Peyer's patch (tissue), 4 donors: ENCODE results near the gene TLN1. TPM values are rescaled to one million over a fixed set of nuclear protein-coding genes. Genes with fewer than 3 reads are reported as not detected.

Source experiments
- DNase-seq, 3 donors: peaks; one replicate each; pipeline ENCODE4 v3.0.0-alpha.2; 2017 to 2019
- H3K27ac ChIP-seq, 4 donors: fragments of 200-600 bp; sonication (generic); one replicate each; pipeline ENCODE4 v1.5.1; 2016 to 2019
- H3K27me3 ChIP-seq, 2 donors: fragments of 200-600 bp; sonication (generic); one replicate each; pipeline ENCODE4 v1.5.1; 2019
- H3K36me3 ChIP-seq, 3 donors: fragments of 200-600 bp; sonication (generic); one replicate each; pipeline ENCODE4 v1.5.1; 2016 to 2019
- H3K4me1 ChIP-seq, 4 donors: fragments of 200-600 bp; sonication (generic); one replicate each; pipeline ENCODE4 v1.5.1; 2016 to 2019
- H3K4me3 ChIP-seq, 4 donors: fragments of 200-600 bp; sonication (generic); 1 replicate in 3 of 4; 2 replicates in 1 of 4; pipeline ENCODE4 v1.5.1; 2016 to 2019; ENCODE audit warnings: mild to moderate bottlenecking in 1 of 4
- H3K9me3 ChIP-seq, 4 donors: fragments of 200-600 bp; sonication (generic); one replicate each; pipeline ENCODE4 v1.5.1; 2016 to 2019; ENCODE audit warnings: mild to moderate bottlenecking in 1 of 4
- CTCF ChIP-seq, 6 experiments: fragments of 450-650 bp in 4 of 6; fragments of 200-600 bp in 2 of 6; sonication (generic) in 1 of 6; IDR thresholded peaks; one replicate each; pipeline ENCODE4 v1.5.1; 2017 to 2019; ENCODE audit warnings: antibody characterized with exemption in 6 of 6, mild to moderate bottlenecking in 3 of 6, moderate library complexity in 1 of 6
- POLR2A ChIP-seq, 2 donors: fragments of 450-650 bp; IDR thresholded peaks; one replicate each; pipeline ENCODE4 v1.5.1; 2017; ENCODE audit warnings: antibody characterized with exemption in 2 of 2, mild to moderate bottlenecking in 2 of 2, moderate library complexity in 2 of 2
- total RNA-seq, 4 donors: library from RNA; depleted of rRNA; stranded (reverse); fragments of >200 nt; gene quantifications; one replicate each; pipeline ENCODE4 v1.1.0, GENCODE V29; 2016

Gene TLN1
- total RNA-seq, 4 donors from 2014 or later = 129 to 262 (median 188) TPM

GRCh38 chr9:35734096-35734495 is 2.1 kb upstream of the TLN1 start:
- TF ChIP-seq POLR2A (IDR thresholded peaks at IDR 0.05) (no peak), CTCF (IDR thresholded peaks at IDR 0.05) (no peak)
- Histone ChIP-seq H3K4me3 (no peak overlapping the region), H3K36me3 (peaks cover 0 to 47% (median 0%) of the 10 kb centered on the region in 3 donors)

GRCh38 chr9:35732800-35733541 is 976 bp upstream of the TLN1 start:
- no peaks in the 10 kb centered on the region for H3K27me3 ChIP-seq
- peak overlapping the region; percentile 64 to 92 (median 72) for H3K4me3 ChIP-seq
- peak overlapping the region; percentile 94 to 100 (median 96) for H3K27ac ChIP-seq
- peak in 2 of 3 donors; percentile 47 to 58 for DNase-seq
- peaks cover 6 to 47% (median 19%) of the 10 kb centered on the region in 4 donors for H3K4me1 ChIP-seq
- TF ChIP-seq CTCF (IDR thresholded peaks at IDR 0.05) = peak in 1 of 6 experiments; percentile 8
- no peak for TF ChIP-seq POLR2A (IDR thresholded peaks at IDR 0.05)
- no peaks in the 10 kb centered on the region for H3K9me3 ChIP-seq
- H3K36me3 ChIP-seq = peaks cover 0 to 36% (median 0%) of the 10 kb centered on the region in 3 donors

More at GRCh38 chr9:35734096-35734495, 2.1 kb upstream of the TLN1 start:
- Histone ChIP-seq H3K4me1 (peaks cover 4 to 36% (median 12%) of the 10 kb centered on the region in 4 donors), H3K27me3 (no peaks in the 10 kb centered on the region), H3K27ac (peak overlapping the region in 1 of 4 donors; percentile 100), H3K9me3 (no peaks in the 10 kb centered on the region)
- no peak for DNase-seq

- Histone ChIP-seq H3K27me3 (no peaks in the 10 kb centered on the region), H3K27ac (peak overlapping the region; percentile 94 to 100 (median 96)), H3K9me3 (no peaks in the 10 kb centered on the region), H3K4me1 (peaks cover 9 to 61% (median 28%) of the 10 kb centered on the region in 4 donors), H3K4me3 (peak overlapping the region; percentile 64 to 92 (median 72)), H3K36me3 (peaks cover 0 to 22% (median 0%) of the 10 kb centered on the region in 3 donors)
- TF ChIP-seq CTCF (IDR thresholded peaks at IDR 0.05) = no peak
- TF ChIP-seq POLR2A (IDR thresholded peaks at IDR 0.05) = no peak
- DNase-seq = peak in 1 of 3 donors; percentile 45
Measured at GRCh38 chr9:35731415-35732184, 395 bp downstream of the TLN1 start.

GRCh38 chr9:35730486-35730854 is 1.5 kb downstream of the TLN1 start:
- no peak for DNase-seq
- TF ChIP-seq CTCF (IDR thresholded peaks at IDR 0.05) = no peak
- TF ChIP-seq POLR2A (IDR thresholded peaks at IDR 0.05) = no peak
- H3K9me3 ChIP-seq = no peaks in the 10 kb centered on the region
- H3K4me3 ChIP-seq = peak overlapping the region; percentile 64 to 92 (median 72)
- peak overlapping the region; percentile 94 to 100 (median 96) for H3K27ac ChIP-seq
- H3K36me3 ChIP-seq = peaks cover 0 to 15% (median 0%) of the 10 kb centered on the region in 3 donors
- H3K27me3 ChIP-seq = no peaks in the 10 kb centered on the region
- peaks cover 9 to 69% (median 28%) of the 10 kb centered on the region in 4 donors for H3K4me1 ChIP-seq

GRCh38 chr9:35729700-35730485 is 2.1 kb downstream of the TLN1 start:
- DNase-seq = peak; percentile 50 to 70 (median 50)
- Histone ChIP-seq H3K4me1 (peaks cover 9 to 72% (median 28%) of the 10 kb centered on the region in 4 donors), H3K27ac (peak overlapping the region; percentile 94 to 100 (median 96)), H3K9me3 (no peaks in the 10 kb centered on the region), H3K36me3 (peaks cover 0 to 15% (median 0%) of the 10 kb centered on the region in 3 donors), H3K27me3 (no peaks in the 10 kb centered on the region), H3K4me3 (peak overlapping the region in 3 of 4 donors; percentile 71 to 92 (median 72))
- no peak for TF ChIP-seq POLR2A (IDR thresholded peaks at IDR 0.05)
- TF ChIP-seq CTCF (IDR thresholded peaks at IDR 0.05) = peak; percentile 24 to 59 (median 46)
